Measurements from ENCODE around the gene UFSP2.

The UFSP2 gene

GRCh38 chr4:185426960-185427688 is 1.4 kb upstream of the UFSP2 start:
- no peak overlapping the region for H3K27ac ChIP-seq
- no peak for TF ChIP-seq CTCF (conservative IDR thresholded peaks at IDR 0.05)

- H3K27ac ChIP-seq = peak overlapping the region; percentile 97
- no peak for TF ChIP-seq CTCF (conservative IDR thresholded peaks at IDR 0.05)
Observed at GRCh38 chr4:185424905-185425646, 688 bp downstream of the UFSP2 start.

- H3K27ac ChIP-seq = no peak overlapping the region
- no peak for TF ChIP-seq CTCF (conservative IDR thresholded peaks at IDR 0.05)
Observed at GRCh38 chr4:185421366-185422124, 4.2 kb downstream of the UFSP2 start.

- no peak for TF ChIP-seq CTCF (conservative IDR thresholded peaks at IDR 0.05)
Observed at GRCh38 chr4:185416955-185417354, 8.8 kb downstream of the UFSP2 start.

GRCh38 chr4:185412412-185412811 is 13.4 kb downstream of the UFSP2 start:
- TF ChIP-seq CTCF (conservative IDR thresholded peaks at IDR 0.05) = no peak
- H3K27ac ChIP-seq = no peak overlapping the region

More at GRCh38 chr4:185416955-185417354, 8.8 kb downstream of the UFSP2 start:
- no peak overlapping the region for H3K27ac ChIP-seq

- H3K27ac ChIP-seq = no peak overlapping the region
- TF ChIP-seq CTCF (conservative IDR thresholded peaks at IDR 0.05) = no peak
Observed at GRCh38 chr4:185411849-185412248, 13.9 kb downstream of the UFSP2 start.

GRCh38 chr4:185408432-185408831 is 17.3 kb downstream of the UFSP2 start:
- TF ChIP-seq CTCF (conservative IDR thresholded peaks at IDR 0.05) = no peak
- H3K27ac ChIP-seq = no peak overlapping the region

All from VCaP (cell line).